Right cardiac atrium (tissue), 5 donors: Measurements from ENCODE around the gene KIF13A. TPM values are rescaled to one million over a fixed set of nuclear protein-coding genes. Genes with fewer than 3 reads are reported as not detected.

Experiments
- ATAC-seq, 2 donors: fragments of 200-7000 bp; cut with Tn5 transposase; one replicate each; pipeline versions ENCODE4 v1.8.0 to v1.9.1; 2020; ENCODE audit warnings: moderate library complexity in 2 of 2, mild to moderate bottlenecking in 1 of 2
- DNase-seq, 3 donors: peaks; one replicate each; pipeline ENCODE4 v3.0.0-alpha.2; 2020
- H3K27ac ChIP-seq: one replicate; pipeline ENCODE4 v1.5.1; 2013; ENCODE audit warnings: mild to moderate bottlenecking, low read length, control low read depth, moderate library complexity
- H3K27me3 ChIP-seq: one replicate; pipeline ENCODE4 v1.6.1; 2013; ENCODE audit not compliant: control insufficient read depth, insufficient read depth
- H3K4me1 ChIP-seq: one replicate; pipeline ENCODE4 v1.6.1; 2013; ENCODE audit warnings: low read length; ENCODE audit not compliant: control insufficient read depth, insufficient read depth
- H3K4me3 ChIP-seq: one replicate; pipeline ENCODE4 v1.5.1; 2013; ENCODE audit warnings: low read length, control low read depth
- H3K9me3 ChIP-seq: one replicate; pipeline ENCODE4 v1.6.1; 2013; ENCODE audit warnings: low read length; ENCODE audit not compliant: control insufficient read depth
- WGBS: extraction: QIAGEN DNeasy Blood & Tissue Kit; methylation state at CpG from one replicate; pipeline ENCODE4 v1.1.7; 2013; 5-methylcytosine and 5-hydroxymethylcytosine counted together
- intact Hi-C, 4 donors: fragments of 100-400 bp; cut with DNase I; formaldehyde crosslinking; loops; one replicate each; pipeline versions ENCODE4 v1.11.0 to v1.14.0; 2022 to 2023
- polyA plus RNA-seq: library from polyadenylated mRNA; stranded (reverse); fragments of 200-250 nt; gene quantifications from one replicate; pipeline ENCODE4 v1.2.3, GENCODE V29; 2013
- total RNA-seq, 4 donors: library from RNA; stranded (reverse); fragmentation: NEBNext Ultra II Directional; extraction: Animal tissue kit (Norgen Biotek cat#: 25700); gene quantifications; one replicate each; pipeline ENCODE4 v1.2.1, GENCODE V29; 2021
- donor health status: healthy with polysubstance abuse.
- donor health status: DM: no; HTN: yes; CAD: no.
- donor health status: DM: no; HTN: no; CAD: no.
- donor health status: DM: no; HTN: yes; CAD: no; lungs with severe emphysema.
- donor health status: DM: yes; HTN: yes; CAD: no.

KIF13A gene
- total and polyA plus RNA-seq, 5 donors, result 27.2 to 79.6 (median 67.3) TPM

- peaks cover 17% of the 10 kb centered on the region for H3K4me1 ChIP-seq
- intact Hi-C loops, result loop anchor here in 2 of 4 donors (5.0 kb wide), 2 partner anchors 36 to 41 kb away; no protein-coding TSS in a partner anchor
- no peaks in the 10 kb centered on the region for H3K9me3 ChIP-seq
- no peak for DNase-seq
- H3K27ac ChIP-seq, result peak overlapping the region; percentile 76
- H3K4me3 ChIP-seq, result no peak overlapping the region
- ATAC-seq, result no peak
- no peaks in the 10 kb centered on the region for H3K27me3 ChIP-seq
These were observed 56.2 kb downstream of the KIF13A start for GRCh38 chr6:17931227-17931626.

GRCh38 chr6:17930321-17930993 is 57.0 kb downstream of the KIF13A start:
- intact Hi-C loops, result loop anchor here in 2 of 4 donors (5.0 kb wide), 2 partner anchors 37 to 42 kb away; no protein-coding TSS in a partner anchor
- Histone ChIP-seq H3K27me3 (no peaks in the 10 kb centered on the region), H3K4me3 (no peak overlapping the region), H3K4me1 (peaks cover 14% of the 10 kb centered on the region), H3K9me3 (no peaks in the 10 kb centered on the region), H3K27ac (peak overlapping the region; percentile 85)
- ATAC-seq (peak; percentile 42 to 63), DNase-seq (no peak)
- WGBS, result 30% methylated on average over 5 of the region's 5 CpGs

- Histone ChIP-seq H3K27me3 (no peaks in the 10 kb centered on the region), H3K4me3 (no peak overlapping the region), H3K4me1 (peaks cover 15% of the 10 kb centered on the region), H3K27ac (peak overlapping the region; percentile 98), H3K9me3 (no peaks in the 10 kb centered on the region)
- no peak for DNase-seq
- 59% methylated on average over 5 of the region's 5 CpGs for WGBS
- no peak for ATAC-seq
- intact Hi-C loops, result loop anchor here in 1 of 4 donors (10.0 kb wide), 1 partner anchor 56 kb away; the partner anchor contains the start of gene KIF13A
These were observed 58.7 kb downstream of the KIF13A start for GRCh38 chr6:17928514-17929430.

- ATAC-seq, result peak; percentile 43 to 63
- no peaks in the 10 kb centered on the region for H3K9me3 ChIP-seq
- DNase-seq, result peak; percentile 25 to 83 (median 72)
- no peaks in the 10 kb centered on the region for H3K27me3 ChIP-seq
- H3K4me1 ChIP-seq, result peaks cover 16% of the 10 kb centered on the region
- intact Hi-C loops, result loop anchor here in 1 of 4 donors (10.0 kb wide), 1 partner anchor 57 kb away; the partner anchor contains the start of gene KIF13A
- WGBS, result 64% methylated on average over 3 of the region's 3 CpGs
- no peak overlapping the region for H3K4me3 ChIP-seq
- H3K27ac ChIP-seq, result peak overlapping the region; percentile 98
These were observed 59.7 kb downstream of the KIF13A start for GRCh38 chr6:17927705-17928104.

- H3K4me1 ChIP-seq, result peaks cover 13% of the 10 kb centered on the region
- intact Hi-C loops, result loop anchor here in 1 of 4 donors (10.0 kb wide), 1 partner anchor 61 kb away; the partner anchor contains the start of gene KIF13A
- 35% methylated on average over 4 of the region's 4 CpGs for WGBS
These were observed 64.0 kb downstream of the KIF13A start for GRCh38 chr6:17923401-17923863.

GRCh38 chr6:17921454-17921853 is 66.0 kb downstream of the KIF13A start:
- 75% methylated on average over 2 of the region's 2 CpGs for WGBS
- H3K4me3 ChIP-seq, result no peak overlapping the region
- no peaks in the 10 kb centered on the region for H3K9me3 ChIP-seq
- intact Hi-C loops, result loop anchor here in 1 of 4 donors (10.0 kb wide), 1 partner anchor 63 kb away; the partner anchor contains the start of gene KIF13A
- peak in 1 of 2 donors; percentile 46 for ATAC-seq
- H3K27me3 ChIP-seq, result no peaks in the 10 kb centered on the region
- peaks cover 14% of the 10 kb centered on the region for H3K4me1 ChIP-seq
- DNase-seq, result no peak
- H3K27ac ChIP-seq, result no peak overlapping the region

More at GRCh38 chr6:17923401-17923863, 64.0 kb downstream of the KIF13A start:
- DNase-seq (no peak), ATAC-seq (no peak)
- Histone ChIP-seq H3K4me3 (no peak overlapping the region), H3K27ac (peak overlapping the region; percentile 44), H3K9me3 (no peaks in the 10 kb centered on the region), H3K27me3 (no peaks in the 10 kb centered on the region)

GRCh38 chr6:17919496-17919895 is 67.9 kb downstream of the KIF13A start:
- intact Hi-C loops, result no loop called here
- Histone ChIP-seq H3K4me3 (no peak overlapping the region), H3K4me1 (peaks cover 12% of the 10 kb centered on the region), H3K9me3 (no peaks in the 10 kb centered on the region), H3K27ac (peak overlapping the region; percentile 20), H3K27me3 (no peaks in the 10 kb centered on the region)
- ATAC-seq, result peak; percentile 73 to 78
- peak in 2 of 3 donors; percentile 43 to 66 for DNase-seq
- WGBS, result 65% methylated on average over 4 of the region's 4 CpGs

- no peak overlapping the region for H3K4me3 ChIP-seq
- intact Hi-C loops, result no loop called here
- H3K4me1 ChIP-seq, result peaks cover 12% of the 10 kb centered on the region
- peak overlapping the region; percentile 70 for H3K27ac ChIP-seq
- H3K27me3 ChIP-seq, result no peaks in the 10 kb centered on the region
- H3K9me3 ChIP-seq, result no peaks in the 10 kb centered on the region
- ATAC-seq (peak in 1 of 2 donors; percentile 32), DNase-seq (no peak)
- 77% methylated on average over 9 of the region's 9 CpGs for WGBS
These were observed 69.3 kb downstream of the KIF13A start for GRCh38 chr6:17917837-17918763.

GRCh38 chr6:17914651-17915050 is 72.8 kb downstream of the KIF13A start:
- WGBS, result 83% methylated on average over 2 of the region's 2 CpGs
- intact Hi-C loops, result no loop called here
- peaks cover 10% of the 10 kb centered on the region for H3K4me1 ChIP-seq
- H3K27ac ChIP-seq, result peak overlapping the region; percentile 31
- H3K4me3 ChIP-seq, result no peak overlapping the region
- H3K9me3 ChIP-seq, result no peaks in the 10 kb centered on the region
- H3K27me3 ChIP-seq, result no peaks in the 10 kb centered on the region
- ATAC-seq, result no peak
- no peak for DNase-seq

GRCh38 chr6:17912521-17912920 is 74.9 kb downstream of the KIF13A start:
- no peak overlapping the region for H3K4me3 ChIP-seq
- no peaks in the 10 kb centered on the region for H3K9me3 ChIP-seq
- intact Hi-C loops, result no loop called here
- peaks cover 4% of the 10 kb centered on the region for H3K4me1 ChIP-seq
- ATAC-seq, result no peak
- no peak for DNase-seq
- H3K27me3 ChIP-seq, result no peaks in the 10 kb centered on the region
- no peak overlapping the region for H3K27ac ChIP-seq
